Measurements from ENCODE around the gene ESYT1.

GRCh38 chr12:56157201-56158028 is 29.3 kb downstream of the ESYT1 start:
- TF ChIP-seq CTCF (tag by site-specific recombination; IDR thresholded peaks at IDR 0.05) (peak; percentile 71), ZBTB20 (tag by site-specific recombination; IDR thresholded peaks at IDR 0.05) (peak; percentile 63), ATF2 (tag by site-specific recombination; IDR thresholded peaks at IDR 0.05; ENCODE audit: low read depth) (no peak; the same call in 1 of the 2 replicates), ZNF274 (IDR thresholded peaks at IDR 0.05; ENCODE audit: low read length) (no peak), ZNF274 (tag by site-specific recombination; IDR thresholded peaks at IDR 0.05; ENCODE audit: borderline replicate concordance) (no peak), ZNF121 (tag by site-specific recombination; IDR thresholded peaks at IDR 0.05) (peak; percentile 83), ZNF600 (tag by site-specific recombination; IDR thresholded peaks at IDR 0.05) (peak; percentile 98), ZNF707 (tag by site-specific recombination; IDR thresholded peaks at IDR 0.05) (no peak), YY1 (tag by site-specific recombination; IDR thresholded peaks at IDR 0.05) (no peak), ZXDB (tag by site-specific recombination; IDR thresholded peaks at IDR 0.05) (peak; percentile 37)
